GM19438 (cell line): ENCODE data around the gene HNRNPLL.
"Not testable (repeated sequence)": the region's sequence is repeated elsewhere in the genome, so short reads cannot be mapped to it uniquely, and the experiment has no call there.

Source experiments
- ATAC-seq: cut with Tn5 transposase; IDR thresholded peaks from one replicate; pipeline ENCODE4 v1.9.1; 2021; ENCODE audit warnings: low read depth; ENCODE audit not compliant: unreplicated experiment

HNRNPLL gene

DNA sequence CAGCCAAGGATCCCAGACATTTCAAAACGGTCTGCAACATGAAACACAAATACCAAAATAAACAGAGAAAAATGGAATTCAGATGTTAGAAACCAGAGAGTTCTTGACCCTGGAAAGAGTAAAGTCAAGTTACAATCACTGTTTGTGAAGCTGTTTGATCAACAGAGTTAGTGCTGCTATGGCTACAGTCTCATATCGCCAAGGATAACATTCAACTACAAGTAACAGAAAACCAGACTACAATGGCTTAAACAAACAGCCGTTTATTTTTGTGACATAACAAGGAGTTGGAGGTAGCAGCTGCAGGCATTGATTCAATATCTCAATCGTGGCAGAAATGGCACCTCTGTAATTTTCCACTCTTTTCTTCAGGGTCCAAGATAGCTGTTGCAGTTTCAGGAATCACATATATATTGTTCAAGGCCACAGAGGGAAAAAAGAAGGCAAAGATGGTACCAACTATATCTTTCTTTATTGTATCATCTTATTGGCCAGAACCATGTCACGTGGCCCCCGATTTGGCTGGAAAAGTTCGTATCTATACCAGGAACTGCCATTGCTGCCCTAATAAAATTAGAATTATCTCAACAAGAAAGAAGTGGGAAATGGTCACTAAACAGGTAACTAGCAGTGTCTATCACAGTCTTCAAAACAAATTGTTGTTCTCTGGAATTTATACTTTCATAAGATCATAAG, 17.7 kb upstream of the HNRNPLL start:
- no peak for ATAC-seq

DNA sequence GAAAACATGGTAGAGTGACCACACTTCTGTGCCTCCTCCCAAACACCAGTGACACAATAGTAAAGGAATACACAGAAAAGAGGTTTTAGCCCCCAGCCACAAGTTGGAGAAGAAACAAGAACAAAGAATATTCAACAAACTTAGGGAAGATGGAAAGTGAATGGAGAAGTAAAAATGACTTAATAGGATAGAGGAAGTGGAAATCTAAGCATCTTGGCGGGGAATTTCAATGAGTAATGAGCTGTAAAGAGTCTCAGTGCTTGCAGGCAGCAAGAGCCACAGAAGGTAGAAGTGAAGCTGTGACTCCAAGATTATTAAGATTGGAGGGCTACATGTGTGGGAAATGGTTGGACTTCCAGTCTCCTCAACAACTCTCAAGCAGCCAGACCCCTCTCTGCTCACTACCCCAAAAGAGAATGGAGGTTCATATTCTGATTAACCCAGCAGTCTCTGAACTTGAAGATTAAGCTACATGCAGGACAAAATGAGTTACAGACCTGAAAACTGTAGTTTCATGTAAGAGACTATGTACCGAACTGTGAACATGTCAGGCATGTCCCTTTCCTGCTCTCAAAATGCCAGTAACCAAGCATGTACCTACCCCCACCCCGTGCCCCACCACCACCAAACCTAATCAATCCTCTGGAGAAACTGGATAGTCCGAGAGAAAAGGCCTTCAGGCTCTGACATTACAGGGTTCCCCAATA, 16.9 kb upstream of the HNRNPLL start:
- ATAC-seq: no peak

DNA sequence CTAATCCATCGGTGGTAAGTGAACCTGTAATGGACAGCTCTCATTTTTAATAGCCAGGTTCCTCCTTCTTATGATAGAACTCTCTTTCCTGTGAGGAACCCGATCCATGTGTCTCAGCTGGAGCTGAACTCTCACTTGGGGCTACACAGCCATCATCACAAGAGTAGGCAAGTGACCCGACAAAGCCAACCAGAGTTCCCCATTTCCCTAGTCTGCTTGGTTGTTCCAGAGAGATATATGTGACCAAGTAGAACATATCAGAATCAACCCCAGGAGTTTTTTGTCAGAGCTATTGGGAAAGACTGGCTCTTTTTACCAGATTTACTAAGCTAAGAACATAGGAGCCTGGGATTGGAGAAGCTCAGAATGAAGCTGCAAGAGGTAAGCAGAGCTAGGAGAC, 14.6 kb upstream of the HNRNPLL start:
- ATAC-seq: no peak

DNA sequence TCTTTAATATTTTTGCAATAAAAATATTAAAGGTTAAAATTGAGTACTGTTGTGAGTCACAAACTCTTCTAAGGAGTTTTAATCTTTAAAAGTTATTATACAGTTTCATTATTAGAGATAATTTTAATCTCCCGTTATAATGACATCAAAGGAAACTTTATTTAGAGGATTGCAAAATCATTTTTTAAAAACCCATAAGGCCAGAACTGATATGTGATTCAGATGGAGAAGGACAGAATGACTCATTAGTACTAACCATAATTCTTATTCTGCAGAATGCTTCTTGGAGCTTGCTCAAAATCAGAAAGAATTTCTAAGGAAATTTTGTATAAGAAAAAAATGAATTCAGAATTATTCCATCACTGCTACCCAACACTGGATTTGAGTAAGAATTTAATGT, 12.5 kb upstream of the HNRNPLL start:
- no peak for ATAC-seq

DNA sequence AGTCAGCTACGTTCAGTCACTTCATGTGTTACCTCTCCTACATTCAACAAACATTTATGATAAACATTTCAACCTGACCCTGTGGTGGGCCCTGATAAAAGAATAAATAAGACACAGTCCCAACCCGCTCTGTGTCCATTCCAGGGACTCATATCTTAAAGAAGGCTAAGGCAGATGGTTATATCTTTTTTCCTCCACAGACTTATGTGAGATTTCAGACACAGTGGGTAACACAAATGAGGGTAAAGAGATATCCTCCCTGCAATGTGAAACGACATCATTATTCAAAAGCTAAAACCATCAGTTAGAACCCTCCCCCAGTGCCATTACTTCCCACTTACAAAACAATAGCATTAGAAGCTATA, 11.1 kb upstream of the HNRNPLL start:
- no peak for ATAC-seq

DNA sequence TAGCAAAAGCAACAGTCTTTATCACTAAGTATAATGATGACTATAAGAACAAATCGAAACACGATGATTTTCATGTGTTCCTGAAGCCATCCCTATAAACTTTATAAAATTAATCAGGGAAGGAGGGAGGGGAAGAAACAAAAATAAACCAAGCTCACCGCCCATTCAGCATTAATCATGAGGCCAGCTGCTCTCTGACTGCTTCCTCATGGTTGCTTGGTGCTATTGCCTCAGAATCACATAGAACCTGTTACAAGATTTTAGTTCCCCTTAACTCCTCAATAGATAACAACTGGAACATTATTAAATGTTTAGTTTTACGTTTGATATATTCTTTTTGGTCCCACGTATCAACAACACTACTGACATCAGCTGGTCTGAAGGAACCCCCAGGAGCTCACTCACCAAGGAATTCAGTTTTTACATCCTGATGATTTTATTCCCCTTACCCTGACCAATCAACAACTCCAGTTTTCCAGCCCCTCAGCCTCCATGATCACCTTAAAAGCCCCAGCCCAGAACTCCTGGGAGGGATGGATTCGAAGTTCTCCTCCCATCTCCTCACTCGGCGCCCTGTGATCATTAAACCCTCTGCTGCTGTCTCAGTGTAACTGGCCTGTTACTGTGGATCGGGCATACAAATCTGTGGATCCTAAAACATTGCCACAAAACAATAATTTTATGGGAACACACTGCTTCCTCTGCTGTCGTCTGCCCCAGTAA, 10.6 kb upstream of the HNRNPLL start:
- no peak for ATAC-seq

DNA sequence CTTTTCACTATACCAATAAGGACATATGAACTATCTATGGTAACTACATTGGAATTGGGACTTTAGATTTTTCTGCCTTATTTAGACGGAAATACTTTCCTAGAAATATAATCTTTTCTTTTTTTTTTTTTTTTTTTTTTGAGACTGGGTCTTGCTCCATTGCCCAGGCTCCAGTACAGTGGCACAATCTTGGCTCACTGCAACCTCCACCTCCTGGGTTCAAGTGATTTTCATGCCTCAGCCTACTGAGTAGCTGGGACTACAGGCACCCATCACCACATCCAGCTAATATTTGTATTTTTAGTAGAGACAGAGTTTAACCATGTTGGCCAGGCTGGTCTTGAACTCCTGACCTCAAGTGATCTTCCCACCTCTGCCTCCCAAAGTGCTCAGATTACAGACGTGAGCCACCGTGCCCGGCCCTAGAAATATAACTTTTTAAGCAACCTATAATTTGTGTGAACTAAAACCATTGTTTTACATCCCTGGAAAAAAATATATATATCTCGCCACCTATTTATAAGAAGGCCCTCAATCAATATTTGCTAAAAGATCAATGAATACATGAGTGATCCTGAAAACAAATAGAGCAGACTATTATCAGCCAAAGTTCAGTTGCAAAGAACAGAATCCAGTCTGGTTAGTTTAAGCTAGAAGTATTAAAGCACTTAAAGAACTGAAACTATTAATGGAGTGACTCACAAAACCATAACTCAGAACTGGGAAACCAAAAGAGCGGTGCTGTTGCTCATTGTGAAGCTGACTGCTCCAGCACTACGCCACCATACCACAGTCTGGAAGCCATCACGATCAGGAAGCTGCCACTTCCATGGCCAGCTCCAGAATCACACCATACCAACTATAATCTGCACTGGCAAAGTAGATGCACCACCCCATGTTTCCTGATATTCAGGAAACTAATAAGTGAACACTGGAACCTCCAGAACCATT, 8.4 kb upstream of the HNRNPLL start:
- peak; percentile 72 for ATAC-seq

DNA sequence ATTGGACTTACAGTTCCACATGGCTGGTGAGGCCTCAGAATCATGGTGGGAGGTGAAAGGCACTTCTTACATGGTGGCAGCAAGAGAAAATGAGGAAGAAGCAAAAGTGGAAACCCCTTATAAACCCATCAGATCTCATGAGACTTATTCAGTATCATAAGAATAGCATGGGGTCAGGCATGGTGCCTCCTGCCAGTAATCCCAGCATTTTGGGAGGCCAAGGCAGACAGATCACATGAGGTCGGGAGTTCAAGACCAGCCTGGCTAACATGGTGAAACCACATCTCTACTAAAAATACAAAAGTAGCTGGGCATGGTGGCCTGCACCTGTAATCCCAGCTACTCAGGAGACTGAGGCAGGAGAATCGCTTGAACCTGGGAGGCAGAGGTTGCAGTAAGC, 6.5 kb upstream of the HNRNPLL start:
- ATAC-seq: not testable (repeated sequence)

DNA sequence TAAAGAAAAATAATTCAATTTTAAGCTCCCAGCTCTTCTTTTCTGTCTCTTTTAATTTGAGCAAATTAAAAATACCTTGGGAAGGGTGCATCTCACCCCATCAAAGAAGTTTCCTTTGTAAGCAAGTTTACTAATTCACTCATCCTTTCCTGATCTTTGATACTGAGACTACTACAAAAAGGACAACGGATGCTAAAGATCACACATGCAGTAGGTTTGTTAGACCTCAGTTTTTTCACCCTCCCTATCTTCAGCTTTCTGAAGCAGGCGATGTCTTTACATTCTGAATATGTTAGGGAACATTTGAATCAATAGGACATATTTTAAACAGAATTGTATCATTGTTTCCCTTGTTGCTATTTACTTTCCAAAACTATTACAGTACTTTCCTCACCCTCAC, 6.0 kb upstream of the HNRNPLL start:
- ATAC-seq: no peak

DNA sequence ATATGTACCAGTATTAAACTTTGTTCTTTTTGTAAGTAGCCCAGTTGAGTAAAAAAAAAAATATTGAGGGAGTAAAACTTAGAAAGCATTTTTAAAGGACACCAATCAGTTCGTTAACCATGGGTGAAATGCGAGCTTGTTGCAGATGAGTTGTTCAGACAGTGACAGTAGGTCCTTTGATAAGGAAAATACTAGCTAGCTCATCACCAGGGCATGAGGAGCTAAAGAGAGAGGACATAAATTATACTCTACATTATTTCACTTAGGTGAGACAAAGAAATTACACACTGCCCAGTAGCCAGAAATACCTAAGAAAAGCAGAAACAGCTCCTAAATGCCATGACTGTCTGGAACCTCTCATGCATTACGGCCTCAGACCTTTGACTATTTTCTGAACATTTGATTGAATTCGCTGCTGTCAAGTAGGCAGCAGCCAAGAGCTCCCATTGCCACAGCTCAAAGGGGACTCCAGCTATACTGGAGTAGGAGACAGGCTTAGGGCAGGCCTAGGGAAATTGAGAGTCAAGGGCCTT, 2.6 kb upstream of the HNRNPLL start:
- ATAC-seq: no peak

DNA sequence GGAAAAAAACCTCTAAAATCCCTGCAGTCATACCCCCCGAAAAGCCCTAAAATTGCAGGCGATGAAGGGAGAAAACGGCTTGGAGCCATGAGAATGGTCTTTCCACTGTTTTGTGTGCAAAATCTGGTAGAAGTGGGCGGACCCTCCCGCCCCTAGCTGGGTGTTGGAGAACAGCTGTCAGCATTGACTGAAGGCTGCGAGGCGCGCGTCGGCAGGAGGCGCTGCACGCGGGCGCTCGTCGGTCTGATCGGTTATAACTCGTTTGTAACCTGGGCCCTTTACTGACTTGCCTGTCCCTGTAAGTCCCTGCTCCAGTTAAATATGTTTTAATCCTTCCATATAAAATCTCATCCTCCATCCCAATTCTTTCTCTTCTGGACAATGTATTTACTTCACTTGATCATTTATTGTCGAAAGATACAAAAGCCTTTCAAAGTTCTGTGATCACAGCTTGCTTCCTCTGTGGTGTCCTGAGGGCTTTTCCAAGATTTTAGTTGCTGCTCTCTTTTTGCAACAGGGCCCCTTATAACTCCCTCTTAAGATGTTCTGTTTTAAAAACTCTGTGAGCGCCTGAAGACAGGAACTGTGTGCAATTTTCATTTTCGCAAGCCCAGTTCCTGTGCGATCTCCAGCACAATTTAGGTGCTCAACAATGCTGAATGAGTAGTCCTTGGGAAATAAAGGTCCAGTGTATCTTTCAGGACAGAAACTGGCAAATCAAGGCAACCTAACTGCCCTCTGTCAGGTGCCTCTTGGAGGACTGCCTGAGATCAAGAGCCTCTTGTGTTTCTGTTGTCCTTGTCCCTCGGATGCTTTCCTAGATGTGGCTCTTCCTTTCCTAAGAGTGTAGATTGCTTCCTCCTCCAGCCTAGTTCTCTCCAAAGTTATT, 918 bp upstream of the HNRNPLL start:
- ATAC-seq: peak; percentile 39

DNA sequence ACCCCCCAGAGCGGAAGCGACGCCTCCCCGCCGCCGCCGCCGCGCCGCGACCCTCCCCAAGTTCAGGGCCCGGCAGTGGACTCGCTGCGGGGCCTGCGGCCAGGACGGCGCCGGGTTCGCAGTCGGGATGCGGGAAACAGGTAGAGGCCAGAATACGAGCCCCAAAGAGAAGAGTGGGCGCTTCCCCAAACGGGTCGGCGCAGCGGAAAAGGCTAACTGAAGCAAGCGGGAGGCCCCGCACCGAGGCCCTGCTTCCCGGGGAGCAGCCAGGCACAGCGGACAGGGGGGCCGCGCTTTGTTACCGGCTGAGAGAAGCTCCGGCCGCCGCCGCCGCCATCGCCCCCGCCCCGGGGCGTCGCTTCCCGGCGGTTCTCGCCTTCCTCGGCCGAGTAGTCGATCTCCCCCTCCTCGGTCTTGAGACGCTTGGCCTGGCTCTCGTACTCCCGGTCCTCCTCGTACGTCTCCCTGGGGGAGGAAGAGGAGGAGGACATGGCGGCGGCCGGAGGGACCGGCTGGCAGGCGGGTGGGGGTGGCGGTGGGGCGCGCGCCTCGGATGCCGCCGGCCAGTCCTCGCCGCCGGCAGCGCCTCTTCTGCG, 494 bp downstream of the HNRNPLL start:
- ATAC-seq: peak; percentile 18

DNA sequence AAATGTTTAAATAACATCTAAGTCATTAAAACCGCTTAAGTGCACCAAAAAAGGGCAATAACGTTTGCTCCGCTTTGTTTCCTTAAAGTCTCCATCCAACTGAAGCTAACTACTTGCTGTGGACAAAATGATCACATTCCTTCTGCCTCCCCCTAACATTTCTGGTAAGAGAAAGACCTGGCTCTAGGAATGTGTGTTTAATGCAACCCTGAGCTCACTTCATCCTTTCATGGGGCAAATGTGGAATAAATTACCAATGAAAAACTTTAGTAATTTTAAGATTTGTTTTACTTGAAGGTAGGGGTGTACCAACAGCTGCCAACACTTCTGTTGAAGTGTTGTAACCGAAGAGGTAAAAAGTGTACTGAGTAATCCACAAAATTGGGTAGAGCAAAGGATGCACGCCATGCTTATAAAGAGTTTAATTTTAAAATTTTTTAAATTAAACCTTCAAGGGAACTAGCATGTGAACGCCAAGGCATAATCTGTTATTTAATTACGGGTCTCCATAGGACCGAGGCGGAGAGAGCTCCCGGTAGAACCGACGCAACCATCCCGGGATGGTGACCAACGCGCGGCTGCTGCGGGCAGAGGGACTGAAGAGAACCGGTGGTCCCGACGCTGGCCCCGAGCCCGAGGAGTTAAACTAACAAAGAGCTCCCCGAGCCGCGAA, 1.1 kb downstream of the HNRNPLL start:
- no peak for ATAC-seq

DNA sequence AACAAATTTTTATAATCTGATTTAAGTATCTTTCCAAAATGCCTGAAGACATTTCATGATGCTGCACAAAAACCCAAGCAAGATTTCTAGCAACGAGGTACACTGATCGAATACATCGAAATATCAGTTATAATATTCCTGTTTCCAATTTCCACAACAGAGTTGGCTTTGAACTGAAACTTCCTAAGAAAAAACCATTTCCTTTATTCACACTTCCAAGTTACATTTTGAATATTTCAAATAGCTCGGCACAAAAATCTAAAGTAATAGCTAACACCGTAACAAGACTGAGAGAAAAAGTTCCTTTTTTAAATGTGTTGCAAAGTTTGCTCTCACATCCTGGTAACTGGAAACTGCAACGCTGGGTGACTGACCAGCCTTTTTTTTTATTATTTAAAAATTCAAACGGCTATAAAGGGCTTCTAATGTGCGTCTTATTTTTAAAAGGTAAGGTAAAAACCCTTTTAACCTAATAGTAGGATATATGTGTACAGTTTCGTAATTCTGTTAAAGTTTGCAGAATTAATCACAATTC, 1.7 kb downstream of the HNRNPLL start:
- ATAC-seq: no peak

DNA sequence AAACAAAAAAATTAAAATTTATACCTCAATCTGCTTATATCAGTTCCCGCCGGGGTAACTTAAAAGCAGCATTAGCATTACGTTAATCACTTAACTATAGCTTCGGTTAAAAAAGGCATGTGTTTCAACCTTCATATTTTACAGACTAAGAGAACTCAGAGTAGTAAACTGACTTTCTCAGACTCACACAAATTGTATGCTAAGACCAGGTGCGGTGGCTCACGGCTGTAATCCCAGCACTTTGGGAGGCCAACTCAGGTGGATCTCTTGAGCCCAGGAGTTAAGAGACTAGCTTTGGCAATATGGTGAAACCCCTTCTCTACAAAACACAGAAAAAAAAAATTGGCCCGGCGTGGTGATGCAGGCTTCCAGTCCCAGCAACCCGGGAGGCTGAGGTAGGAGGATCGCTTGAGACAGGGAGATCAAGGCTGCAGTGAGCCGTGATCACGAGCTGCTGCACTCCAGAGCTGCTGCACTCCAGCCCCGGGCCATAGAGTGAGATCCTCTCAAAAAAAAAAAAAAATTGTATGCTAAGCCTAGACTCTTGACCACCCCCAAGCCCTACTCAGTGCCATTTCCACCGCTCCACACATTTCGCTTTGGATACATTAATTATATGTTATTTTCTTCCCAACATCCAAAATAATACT, 2.4 kb downstream of the HNRNPLL start:
- no peak for ATAC-seq

DNA sequence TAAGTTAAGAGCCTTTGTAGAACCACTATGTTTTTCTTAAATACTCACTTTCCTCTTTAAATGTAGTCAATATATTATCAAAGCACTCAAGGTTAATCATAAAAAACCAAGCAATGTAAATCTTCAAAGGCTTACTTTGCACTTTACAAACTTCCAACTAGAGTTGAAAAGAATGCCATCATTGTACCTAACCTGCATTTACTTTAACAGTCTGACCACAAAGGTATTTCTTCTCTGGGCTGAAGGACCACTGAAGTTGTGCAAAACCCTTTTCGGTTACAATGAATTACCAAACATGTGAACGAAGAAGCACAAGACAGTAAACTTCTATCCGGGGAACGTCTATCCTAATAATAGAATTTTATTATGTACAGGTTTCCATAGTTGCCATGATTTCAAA, 3.0 kb downstream of the HNRNPLL start:
- no peak for ATAC-seq

DNA sequence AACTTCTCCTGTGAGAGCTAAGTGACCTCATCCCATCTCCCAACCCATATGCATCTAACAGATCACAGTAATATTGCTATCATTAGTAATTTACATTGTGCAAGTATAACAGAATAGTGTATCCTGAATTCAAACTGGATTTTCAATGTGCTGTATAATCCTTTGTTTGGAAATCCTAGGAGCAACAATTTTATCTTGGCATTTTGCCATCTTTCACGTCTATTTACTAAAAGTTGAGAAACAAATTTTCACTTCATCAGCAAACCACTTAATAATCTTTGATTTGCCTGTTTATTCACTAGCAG, 3.8 kb downstream of the HNRNPLL start:
- no peak for ATAC-seq
